Upper lobe of left lung (tissue), 6 donors: ENCODE data around the gene OR56A3. TPM values are rescaled to one million over a fixed set of nuclear protein-coding genes. Genes with fewer than 3 reads are reported as not detected.
"Not testable (repeated sequence)": the region's sequence is repeated elsewhere in the genome, so short reads cannot be mapped to it uniquely, and the experiment has no call there.

Source experiments
- ATAC-seq, 2 donors: fragments of 200-7000 bp; cut with Tn5 transposase; one replicate each; pipeline ENCODE4 v1.9.1; 2022; ENCODE audit warnings: mild to moderate bottlenecking in 2 of 2, moderate library complexity in 2 of 2; ENCODE audit not compliant: low FRiP score in 2 of 2
- DNase-seq, 2 donors: peaks; one replicate each; pipeline ENCODE4 v3.0.0-alpha.2; 2019 to 2020
- H3K27ac ChIP-seq, 4 donors: fragments of 200-600 bp; sonication (generic); one replicate each; pipeline ENCODE4 v1.5.1; 2016 to 2019
- H3K27me3 ChIP-seq, 4 donors: fragments of 200-600 bp; sonication (generic); one replicate each; pipeline ENCODE4 v1.5.1; 2017 to 2019
- H3K36me3 ChIP-seq, 4 donors: fragments of 200-600 bp; sonication (generic); one replicate each; pipeline ENCODE4 v1.5.1; 2016 to 2019
- H3K4me1 ChIP-seq, 4 donors: fragments of 200-600 bp; sonication (generic); one replicate each; pipeline ENCODE4 v1.5.1; 2018 to 2019
- H3K4me3 ChIP-seq, 4 donors: fragments of 200-600 bp; sonication (generic); one replicate each; pipeline ENCODE4 v1.5.1; 2017 to 2019; ENCODE audit warnings: mild to moderate bottlenecking in 2 of 4, moderate library complexity in 1 of 4
- H3K9me3 ChIP-seq, 4 donors: fragments of 200-600 bp; sonication (generic); one replicate each; pipeline ENCODE4 v1.5.1; 2018 to 2019
- EP300 ChIP-seq, 4 donors: sonication (generic); formaldehyde crosslinking; IDR thresholded peaks; one replicate each; pipeline ENCODE4 v1.5.1; 2017; ENCODE audit warnings: antibody characterized with exemption in 4 of 4, control low read depth in 2 of 4
- POLR2A ChIP-seq, 4 donors: fragments of 450-650 bp; IDR thresholded peaks; one replicate each; pipeline ENCODE4 v1.5.1; 2016 to 2017; ENCODE audit warnings: antibody characterized with exemption in 4 of 4, mild to moderate bottlenecking in 2 of 4
- POLR2AphosphoS5 ChIP-seq, 2 donors: sonication (generic); formaldehyde crosslinking; IDR thresholded peaks; one replicate each; pipeline ENCODE4 v1.5.1; 2017; ENCODE audit warnings: antibody characterized with exemption in 2 of 2
- WGBS, 2 donors: methylation state at CpG; one replicate each; pipeline ENCODE4 v1.1.5; 2017 to 2018; 5-methylcytosine and 5-hydroxymethylcytosine counted together
- total RNA-seq, 6 donors: library from RNA; depleted of rRNA in 4 of 6; stranded (reverse); fragments of >200 nt in 4 of 6; gene quantifications; one replicate each; pipeline versions ENCODE4 v1.1.0 to v1.2.1, GENCODE V29; 2016 to 2021
- TF ChIP-seq, protein P1 (sequence below), 6 experiments: fragments of 450-650 bp in 4 of 6; fragments of 200-600 bp in 2 of 6; sonication (generic) in 2 of 6; IDR thresholded peaks; one replicate each; pipeline ENCODE4 v1.5.1; 2016 to 2019; ENCODE audit warnings: antibody characterized with exemption in 6 of 6
- donor health status: DM: no; HTN: no; CAD: no; lungs with moderate emphysema.
- donor health status: DM: no; HTN: yes; CAD: no; lungs with severe emphysema.

OR56A3 gene
- total RNA-seq, 6 donors from 2014 or later = not detected

DNA sequence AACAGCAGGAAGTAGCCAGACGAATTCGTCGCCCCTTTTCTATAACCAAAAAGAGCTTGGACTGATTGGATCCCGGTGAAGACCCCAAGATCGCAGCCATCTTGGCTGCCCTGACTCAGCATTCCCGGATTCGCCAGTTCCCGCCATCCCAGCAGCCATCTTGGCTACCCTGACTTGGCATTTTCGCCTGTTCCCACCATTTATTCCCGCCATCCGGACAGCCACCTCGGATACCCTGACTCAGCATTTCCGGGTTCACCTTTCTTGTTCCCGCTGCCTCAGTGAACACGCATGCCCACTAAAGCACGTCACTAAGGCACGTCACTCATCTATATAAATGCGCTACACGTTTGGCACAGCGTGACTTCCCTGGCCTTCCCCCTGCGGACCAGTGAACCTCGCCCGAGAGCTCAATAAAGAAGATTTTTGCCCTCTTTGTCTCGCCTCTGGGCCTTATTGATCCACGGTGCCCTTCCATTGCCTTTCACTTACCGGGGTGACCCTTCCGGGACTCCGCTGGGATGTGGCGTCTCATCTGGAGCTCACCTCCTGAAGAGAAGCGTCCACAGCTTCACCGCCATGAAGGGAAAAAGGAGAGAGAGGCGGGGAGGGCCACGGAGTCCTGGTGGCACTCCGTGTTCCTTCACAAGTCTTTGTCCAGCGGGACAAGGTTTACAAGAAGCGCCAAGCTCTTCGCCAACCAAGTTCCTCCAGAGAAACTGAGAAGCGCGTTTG is 4.0 kb upstream of the OR56A3 start:
- Histone ChIP-seq H3K9me3 (peaks cover 0 to 7% (median 0%) of the 10 kb centered on the region in 4 donors), H3K36me3 (no peaks in the 10 kb centered on the region), H3K4me1 (no peaks in the 10 kb centered on the region), H3K4me3 (no peak overlapping the region), H3K27me3 (no peaks in the 10 kb centered on the region), H3K27ac (no peak overlapping the region)
- ATAC-seq (no peak), DNase-seq (no peak)
- 89 to 92% methylated on average over 39 of the region's 39 CpGs for WGBS, 2 donors
- TF ChIP-seq POLR2AphosphoS5 (IDR thresholded peaks at IDR 0.05) (no peak), POLR2A (IDR thresholded peaks at IDR 0.05) (no peak), EP300 (IDR thresholded peaks at IDR 0.05) (no peak)
- TF ChIP-seq, protein P1, sequence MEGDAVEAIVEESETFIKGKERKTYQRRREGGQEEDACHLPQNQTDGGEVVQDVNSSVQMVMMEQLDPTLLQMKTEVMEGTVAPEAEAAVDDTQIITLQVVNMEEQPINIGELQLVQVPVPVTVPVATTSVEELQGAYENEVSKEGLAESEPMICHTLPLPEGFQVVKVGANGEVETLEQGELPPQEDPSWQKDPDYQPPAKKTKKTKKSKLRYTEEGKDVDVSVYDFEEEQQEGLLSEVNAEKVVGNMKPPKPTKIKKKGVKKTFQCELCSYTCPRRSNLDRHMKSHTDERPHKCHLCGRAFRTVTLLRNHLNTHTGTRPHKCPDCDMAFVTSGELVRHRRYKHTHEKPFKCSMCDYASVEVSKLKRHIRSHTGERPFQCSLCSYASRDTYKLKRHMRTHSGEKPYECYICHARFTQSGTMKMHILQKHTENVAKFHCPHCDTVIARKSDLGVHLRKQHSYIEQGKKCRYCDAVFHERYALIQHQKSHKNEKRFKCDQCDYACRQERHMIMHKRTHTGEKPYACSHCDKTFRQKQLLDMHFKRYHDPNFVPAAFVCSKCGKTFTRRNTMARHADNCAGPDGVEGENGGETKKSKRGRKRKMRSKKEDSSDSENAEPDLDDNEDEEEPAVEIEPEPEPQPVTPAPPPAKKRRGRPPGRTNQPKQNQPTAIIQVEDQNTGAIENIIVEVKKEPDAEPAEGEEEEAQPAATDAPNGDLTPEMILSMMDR (IDR thresholded peaks at IDR 0.05) = no peak

- no peak overlapping the region for H3K27ac ChIP-seq
- no peak for ATAC-seq
- no peaks in the 10 kb centered on the region for H3K27me3 ChIP-seq
- no peak overlapping the region for H3K4me3 ChIP-seq
- TF ChIP-seq POLR2AphosphoS5 (IDR thresholded peaks at IDR 0.05) (no peak), POLR2A (IDR thresholded peaks at IDR 0.05) (no peak), EP300 (IDR thresholded peaks at IDR 0.05) (no peak)
- TF ChIP-seq, protein P1 (IDR thresholded peaks at IDR 0.05) = no peak
- no peaks in the 10 kb centered on the region for H3K4me1 ChIP-seq
- peak in 1 of 2 donors; percentile 72 for DNase-seq
- peaks cover 0 to 7% (median 0%) of the 10 kb centered on the region in 4 donors for H3K9me3 ChIP-seq
- H3K36me3 ChIP-seq = no peaks in the 10 kb centered on the region
- WGBS, 2 donors = 79 to 80% methylated on average over 14 to 21 of the region's 21 CpGs
These were observed 3.5 kb upstream of the OR56A3 start for GRCh38 chr11:5938603-5938965.

DNA sequence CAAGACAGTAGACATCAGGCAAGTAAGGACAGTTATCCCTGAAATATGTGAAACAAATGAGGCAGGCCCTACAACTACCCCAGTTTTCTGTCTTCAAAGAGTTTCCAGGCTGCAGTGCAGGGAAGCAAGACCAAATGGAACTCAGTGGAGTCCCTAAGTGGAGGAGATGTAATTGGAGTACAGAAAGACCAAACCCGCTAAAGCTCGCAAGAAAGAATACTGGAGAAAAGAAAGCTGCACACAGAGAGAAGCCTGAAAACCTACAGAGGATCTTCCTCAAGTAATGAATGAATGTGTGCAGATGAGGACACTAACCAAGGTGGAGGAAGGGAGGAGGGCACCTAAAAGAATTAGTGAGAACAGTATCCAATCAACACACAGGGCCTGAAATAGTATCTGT is 1.3 kb upstream of the OR56A3 start:
- DNase-seq = no peak

DNA sequence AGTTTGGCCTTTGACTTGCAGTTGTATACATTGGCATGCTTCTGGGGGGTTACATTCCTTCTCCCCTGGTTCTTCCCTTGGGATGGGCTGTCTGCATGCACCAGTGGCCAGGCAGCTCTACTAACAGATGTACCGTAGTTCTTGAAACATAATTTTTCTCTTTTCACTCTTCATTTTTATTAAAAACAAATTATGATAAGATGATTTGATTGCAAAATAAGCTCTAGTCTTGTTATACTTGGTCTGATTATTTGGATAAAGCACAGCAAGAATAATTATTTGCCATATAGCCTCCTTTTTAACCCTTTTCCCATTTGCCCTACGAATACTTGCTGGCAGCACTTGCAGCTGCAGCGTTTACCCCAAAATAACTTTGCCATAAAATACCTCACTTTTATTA is 13.5 kb downstream of the OR56A3 start:
- 70 to 82% methylated on average over 3 of the region's 3 CpGs for WGBS, 2 donors
- no peak for DNase-seq
- no peaks in the 10 kb centered on the region for H3K27me3 ChIP-seq

More for the DNA sequence above, 1.3 kb upstream of the OR56A3 start:
- peaks cover 0 to under 1% (median 0%) of the 10 kb centered on the region in 4 donors for H3K9me3 ChIP-seq
- H3K4me3 ChIP-seq = no peak overlapping the region
- H3K36me3 ChIP-seq = no peaks in the 10 kb centered on the region
- H3K27me3 ChIP-seq = no peaks in the 10 kb centered on the region
- H3K4me1 ChIP-seq = no peaks in the 10 kb centered on the region
- 94 to 97% methylated on average over 2 of the region's 2 CpGs for WGBS, 2 donors
- no peak for ATAC-seq
- no peak for TF ChIP-seq POLR2AphosphoS5 (IDR thresholded peaks at IDR 0.05)
- no peak for TF ChIP-seq POLR2A (IDR thresholded peaks at IDR 0.05)
- no peak for TF ChIP-seq EP300 (IDR thresholded peaks at IDR 0.05)
- TF ChIP-seq, protein P1 (IDR thresholded peaks at IDR 0.05) = no peak
- H3K27ac ChIP-seq = no peak overlapping the region

GRCh38 chr11:5960704-5961320 is 18.8 kb downstream of the OR56A3 start:
- not testable (repeated sequence) for H3K27ac ChIP-seq, H3K27me3 ChIP-seq, H3K36me3 ChIP-seq, ATAC-seq, H3K4me1 ChIP-seq, H3K4me3 ChIP-seq
- H3K9me3 ChIP-seq = peaks cover 0 to 22% (median 3%) of the 10 kb centered on the region in 4 donors
- DNase-seq = peak in 1 of 2 donors; percentile 65
- 98 to 99% methylated on average over 22 to 38 of the region's 40 CpGs for WGBS, 2 donors

More for the DNA sequence above, 13.5 kb downstream of the OR56A3 start:
- Histone ChIP-seq H3K27ac (no peak overlapping the region), H3K9me3 (peaks cover 0 to 11% (median 3%) of the 10 kb centered on the region in 4 donors), H3K4me1 (no peaks in the 10 kb centered on the region), H3K36me3 (no peaks in the 10 kb centered on the region), H3K4me3 (no peak overlapping the region)
- no peak for ATAC-seq
- TF ChIP-seq EP300 (IDR thresholded peaks at IDR 0.05) (no peak), POLR2AphosphoS5 (IDR thresholded peaks at IDR 0.05) (no peak), POLR2A (IDR thresholded peaks at IDR 0.05) (no peak)
- TF ChIP-seq, protein P1 (IDR thresholded peaks at IDR 0.05) = no peak
